Posterior cingulate gyrus (tissue), 11 donors: ENCODE measurements around the gene LCN15.

Source experiments
- DNase-seq, 10 donors: peaks; one replicate each; pipeline versions ENCODE4 v3.0.0 to v3.0.0-alpha.2; 2020 to 2021; ENCODE audit warnings: mixed read lengths in 3 of 10
- intact Hi-C: fragments of 100-400 bp; cut with DNase I; formaldehyde crosslinking; loops from one replicate; pipeline ENCODE4 v1.15.1; 2023

LCN15 gene

DNA sequence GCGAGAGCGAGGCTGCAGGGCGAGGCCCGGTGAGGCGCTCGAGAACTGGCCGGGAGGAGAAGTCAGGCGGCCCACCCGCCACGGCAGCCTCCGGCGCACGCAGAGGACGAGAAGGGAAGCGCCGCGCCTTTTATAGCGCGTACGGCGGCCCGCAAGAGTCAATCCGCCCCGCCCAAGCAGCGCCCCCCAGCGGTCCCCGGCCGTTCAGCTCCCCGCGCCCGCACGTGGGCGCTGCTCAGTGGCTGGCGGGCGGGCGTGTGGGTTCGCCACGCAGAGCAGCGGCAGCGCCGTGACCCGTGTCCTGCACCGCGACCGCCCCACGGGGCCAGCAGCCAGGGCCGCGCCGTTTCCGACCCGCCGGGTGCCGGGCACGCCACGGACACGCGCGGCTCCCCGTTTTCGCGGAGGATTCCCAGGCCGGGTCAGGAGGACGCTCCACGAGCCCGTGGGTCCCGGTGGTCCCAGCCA, 36.2 kb downstream of the LCN15 start:
- intact Hi-C loops, result no loop called here

DNA sequence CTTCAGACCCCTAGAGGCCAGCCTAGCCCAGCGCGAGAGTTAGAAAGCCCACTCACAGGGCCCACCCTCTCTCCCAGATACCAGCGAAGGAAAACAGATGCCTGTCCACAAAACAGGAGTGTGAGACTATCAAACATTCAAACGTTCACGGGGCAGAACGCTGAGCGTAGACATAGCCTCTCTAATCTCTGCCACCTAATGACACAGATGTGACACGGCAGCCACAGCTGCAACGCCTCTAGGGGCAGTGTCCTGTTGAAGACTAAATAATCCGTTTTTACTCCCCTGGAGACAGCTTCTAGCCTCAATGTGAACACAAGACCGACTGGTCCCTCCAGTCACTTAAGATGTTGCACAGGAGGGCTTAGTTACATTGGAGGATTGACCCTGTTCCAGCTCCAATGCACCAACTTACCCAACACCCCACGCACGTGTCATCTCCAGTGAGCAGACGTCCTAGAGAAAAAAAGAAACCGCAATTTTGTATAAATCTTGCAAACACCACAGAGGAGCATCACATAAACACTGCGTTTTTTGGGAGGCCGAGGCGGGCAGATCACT, 37.6 kb downstream of the LCN15 start:
- intact Hi-C loops, result no loop called here
- DNase-seq, result no peak

More for the DNA sequence above, 36.2 kb downstream of the LCN15 start:
- DNase-seq, result peak; percentile 79 to 97 (median 86)

DNA sequence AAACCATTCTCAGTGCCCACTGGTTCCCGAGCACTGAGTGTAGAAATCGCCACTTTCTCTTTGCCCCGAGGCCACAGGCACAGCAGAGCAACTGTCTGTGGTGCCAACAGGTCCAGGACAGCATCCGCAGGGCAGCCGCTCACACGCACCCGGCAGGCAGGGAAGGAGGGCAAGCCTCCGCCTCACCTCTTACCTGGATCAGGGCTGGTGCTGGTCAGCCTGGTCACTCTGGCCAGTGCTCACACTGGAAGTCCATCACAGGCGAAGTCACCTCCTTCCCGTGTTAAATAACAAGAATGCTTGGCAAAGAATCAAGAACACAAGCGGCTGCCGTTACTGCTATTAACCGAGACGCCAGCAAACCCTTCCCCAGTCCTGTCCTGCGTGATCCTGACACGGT, 38.2 kb downstream of the LCN15 start:
- no peak for DNase-seq
- intact Hi-C loops, result no loop called here

DNA sequence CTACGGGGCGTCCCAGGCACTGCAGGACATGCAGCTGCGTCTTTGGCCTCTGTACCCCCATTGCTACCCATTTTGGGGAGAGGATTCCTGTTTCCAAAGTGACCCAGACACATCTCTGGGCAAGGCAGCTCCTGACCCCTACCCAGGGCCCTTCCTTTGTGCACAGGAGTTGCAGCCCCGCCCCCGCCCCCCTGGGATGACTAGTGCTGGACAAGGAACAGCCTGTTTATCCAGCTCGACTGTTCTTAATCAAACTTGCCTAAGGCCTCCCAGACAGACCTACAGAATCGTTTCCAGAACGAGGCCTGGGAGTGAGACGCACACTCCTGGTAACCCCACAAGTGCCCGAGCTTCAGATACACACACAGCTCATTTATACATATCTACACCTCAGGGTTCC, 38.7 kb downstream of the LCN15 start:
- intact Hi-C loops, result no loop called here

DNA sequence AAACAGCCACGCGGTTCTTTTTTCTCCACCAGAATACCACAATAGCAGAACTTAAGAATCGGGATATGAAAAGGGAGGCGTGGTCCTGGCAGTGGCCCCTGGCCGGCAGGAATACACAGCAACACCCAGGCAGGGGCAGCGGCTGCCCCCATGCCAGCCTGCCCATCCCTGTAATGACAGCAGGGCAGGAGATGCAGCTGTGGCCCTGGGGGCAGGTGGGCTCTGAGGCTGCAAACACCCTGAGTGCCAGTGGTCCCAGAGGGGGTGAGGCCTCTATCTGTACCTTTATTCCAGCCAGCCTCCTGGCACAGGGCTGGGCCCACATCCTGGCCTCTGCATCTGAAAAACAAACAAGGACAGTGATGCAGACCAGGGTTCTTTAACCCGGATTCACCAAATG, 39.5 kb downstream of the LCN15 start:
- no peak for DNase-seq
- intact Hi-C loops, result no loop called here

More for the DNA sequence above, 38.7 kb downstream of the LCN15 start:
- DNase-seq, result no peak

DNA sequence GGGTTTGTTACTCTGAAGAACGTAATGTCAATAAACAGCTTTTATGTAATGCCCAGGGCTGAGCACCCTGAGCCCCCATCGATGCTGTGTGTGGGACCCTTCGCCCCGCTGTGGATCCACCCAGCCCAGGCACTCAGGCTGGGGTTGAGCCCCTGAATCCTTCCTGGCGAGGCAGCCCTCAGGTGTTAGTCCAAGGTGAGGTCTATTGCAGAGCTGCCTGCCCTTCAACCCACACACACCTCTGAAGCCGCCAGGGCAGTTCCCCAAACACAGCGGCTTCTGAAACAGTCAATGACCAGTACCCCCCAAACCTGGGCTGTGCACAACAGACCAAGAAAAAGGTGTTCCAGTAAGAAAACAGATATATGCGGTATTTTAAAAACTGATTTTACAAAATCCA, 40.3 kb downstream of the LCN15 start:
- intact Hi-C loops, result no loop called here
- DNase-seq, result no peak

DNA sequence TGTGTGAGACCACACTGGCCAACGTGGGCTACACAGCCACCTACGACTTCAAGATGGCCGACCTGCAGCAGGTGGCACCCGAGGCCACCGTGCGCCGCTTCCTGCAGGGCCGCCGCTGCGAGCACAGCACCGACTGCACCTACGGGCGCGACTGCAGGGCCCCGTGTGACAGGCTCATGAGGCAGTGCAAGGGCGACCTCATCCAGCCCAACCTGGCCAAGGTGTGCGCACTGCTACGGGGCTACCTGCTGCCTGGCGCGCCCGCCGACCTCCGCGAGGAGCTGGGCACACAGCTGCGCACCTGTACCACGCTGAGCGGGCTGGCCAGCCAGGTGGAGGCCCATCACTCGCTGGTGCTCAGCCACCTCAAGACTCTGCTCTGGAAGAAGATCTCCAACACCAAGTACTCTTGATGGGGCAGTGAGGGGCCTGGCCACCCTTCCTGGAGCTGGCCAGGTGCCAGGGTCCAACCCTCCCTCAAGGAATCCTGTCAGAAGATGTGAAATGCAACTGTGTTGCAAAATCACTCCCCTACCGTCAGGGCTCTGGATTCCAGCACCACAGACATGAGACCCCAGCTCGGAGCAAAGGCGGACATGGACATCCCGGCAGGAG, 40.8 kb downstream of the LCN15 start:
- no peak for DNase-seq
- intact Hi-C loops, result no loop called here

DNA sequence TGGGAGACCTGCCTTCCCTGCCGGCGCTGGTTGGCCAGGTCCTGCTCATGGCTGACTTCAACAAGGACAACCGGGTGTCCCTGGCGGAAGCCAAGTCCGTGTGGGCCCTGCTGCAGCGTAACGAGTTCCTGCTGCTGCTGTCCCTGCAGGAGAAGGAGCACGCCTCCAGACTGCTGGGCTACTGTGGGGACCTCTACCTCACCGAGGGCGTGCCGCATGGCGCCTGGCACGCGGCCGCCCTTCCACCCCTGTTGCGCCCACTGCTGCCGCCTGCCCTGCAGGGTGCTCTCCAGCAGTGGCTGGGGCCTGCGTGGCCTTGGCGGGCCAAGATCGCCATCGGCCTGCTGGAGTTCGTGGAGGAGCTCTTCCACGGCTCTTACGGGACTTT, 41.4 kb downstream of the LCN15 start:
- DNase-seq, result no peak
- intact Hi-C loops, result no loop called here

DNA sequence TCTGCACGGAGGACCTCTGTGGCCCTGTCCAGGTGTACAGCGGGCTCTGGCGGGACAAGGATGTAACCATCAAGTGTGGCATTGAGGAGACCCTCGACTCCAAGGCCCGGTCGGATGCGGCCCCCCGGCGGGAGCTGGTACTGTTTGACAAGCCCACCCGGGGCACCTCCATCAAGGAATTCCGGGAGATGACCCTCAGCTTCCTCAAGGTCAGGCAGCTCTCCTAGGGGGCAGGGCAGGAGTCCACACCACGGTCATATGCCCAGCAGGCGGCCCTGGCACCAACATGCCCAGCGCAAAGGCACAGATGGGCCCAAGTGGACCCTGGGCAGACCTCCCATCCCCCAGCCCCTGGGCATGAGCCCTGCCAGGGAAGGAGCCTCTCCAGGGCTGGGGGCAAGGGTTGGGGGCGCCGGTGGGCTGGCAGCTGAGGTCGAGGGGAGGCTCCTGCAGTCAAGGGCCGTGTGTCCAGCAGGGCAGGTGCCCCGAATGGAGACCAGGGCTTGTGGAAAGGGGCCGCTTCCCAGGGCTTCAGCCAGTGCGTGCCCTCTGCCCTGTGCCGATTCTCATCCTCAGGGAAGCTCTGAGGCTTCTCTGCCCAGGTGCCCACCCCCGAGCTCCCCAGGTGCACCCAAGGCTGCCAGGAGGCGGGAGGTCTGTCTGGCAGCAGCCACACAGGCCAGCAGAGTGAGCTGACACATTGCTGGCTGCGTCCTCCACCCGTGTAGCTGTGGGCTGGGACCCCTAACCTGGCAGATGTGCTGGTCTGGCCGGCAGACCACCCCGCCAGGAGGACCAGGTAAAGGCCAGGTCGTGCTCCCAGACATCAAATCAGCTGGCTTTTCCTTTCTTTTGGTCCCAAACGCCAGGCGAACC, 42.0 kb downstream of the LCN15 start:
- intact Hi-C loops, result no loop called here
- DNase-seq, result no peak

DNA sequence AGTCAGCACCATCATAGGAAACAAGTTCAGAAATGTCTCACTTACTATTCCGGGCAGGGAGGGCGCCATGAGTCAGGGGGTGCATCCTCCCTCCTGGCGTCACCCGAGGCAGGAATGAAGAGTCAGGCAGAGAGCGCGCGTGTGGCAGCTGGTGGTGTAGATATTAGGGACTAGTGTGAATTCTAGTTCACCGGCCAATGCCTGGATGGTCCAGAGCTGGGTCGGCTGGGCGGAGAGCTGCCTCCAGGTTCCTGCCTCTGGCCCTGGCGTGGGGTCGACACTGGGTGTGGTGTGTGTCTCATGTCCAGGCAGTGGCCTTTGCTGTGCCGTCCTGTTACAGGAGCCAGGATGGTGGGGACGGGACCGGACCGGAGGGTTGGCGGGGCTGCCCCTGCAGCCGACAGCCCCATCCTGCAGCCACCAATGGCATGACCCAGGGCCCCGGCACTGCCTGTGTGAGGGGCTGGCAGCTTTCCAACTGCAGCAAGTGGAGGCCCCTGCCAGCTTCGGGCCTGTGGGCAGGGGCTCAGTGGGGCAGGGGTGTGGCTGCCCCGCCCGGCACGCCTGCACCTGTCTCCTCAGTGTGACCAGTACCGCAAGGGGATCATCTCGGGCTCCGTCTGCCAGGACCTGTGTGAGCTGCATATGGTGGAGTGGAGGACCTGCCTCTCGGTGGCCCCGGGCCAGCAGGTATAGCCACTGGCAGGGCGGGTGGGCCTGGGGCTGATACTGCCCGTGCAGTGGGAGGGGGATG, 42.8 kb downstream of the LCN15 start:
- intact Hi-C loops, result no loop called here
- no peak for DNase-seq

DNA sequence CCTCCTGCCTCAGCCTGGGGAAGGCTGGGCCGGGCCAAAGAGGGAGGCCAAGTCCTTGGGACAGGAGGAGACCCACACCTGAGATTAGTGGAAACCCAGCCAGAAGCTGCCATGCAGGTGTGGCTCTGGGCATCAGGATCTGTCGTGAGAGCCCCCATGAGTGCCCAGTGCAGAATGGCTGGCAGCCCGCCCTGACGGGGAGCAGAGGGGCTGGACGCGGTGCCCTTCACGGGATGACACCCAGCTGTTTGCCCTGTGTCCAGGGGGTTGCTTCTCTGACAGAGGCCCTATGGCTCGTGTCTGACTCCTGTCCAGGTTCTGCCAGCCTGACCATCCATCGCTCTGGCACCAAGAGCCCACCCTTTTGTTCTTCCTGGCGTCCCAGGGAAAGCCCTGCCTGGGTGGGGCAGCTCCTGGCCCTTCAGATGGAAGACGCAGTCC, 43.4 kb downstream of the LCN15 start:
- intact Hi-C loops, result no loop called here
- no peak for DNase-seq

DNA sequence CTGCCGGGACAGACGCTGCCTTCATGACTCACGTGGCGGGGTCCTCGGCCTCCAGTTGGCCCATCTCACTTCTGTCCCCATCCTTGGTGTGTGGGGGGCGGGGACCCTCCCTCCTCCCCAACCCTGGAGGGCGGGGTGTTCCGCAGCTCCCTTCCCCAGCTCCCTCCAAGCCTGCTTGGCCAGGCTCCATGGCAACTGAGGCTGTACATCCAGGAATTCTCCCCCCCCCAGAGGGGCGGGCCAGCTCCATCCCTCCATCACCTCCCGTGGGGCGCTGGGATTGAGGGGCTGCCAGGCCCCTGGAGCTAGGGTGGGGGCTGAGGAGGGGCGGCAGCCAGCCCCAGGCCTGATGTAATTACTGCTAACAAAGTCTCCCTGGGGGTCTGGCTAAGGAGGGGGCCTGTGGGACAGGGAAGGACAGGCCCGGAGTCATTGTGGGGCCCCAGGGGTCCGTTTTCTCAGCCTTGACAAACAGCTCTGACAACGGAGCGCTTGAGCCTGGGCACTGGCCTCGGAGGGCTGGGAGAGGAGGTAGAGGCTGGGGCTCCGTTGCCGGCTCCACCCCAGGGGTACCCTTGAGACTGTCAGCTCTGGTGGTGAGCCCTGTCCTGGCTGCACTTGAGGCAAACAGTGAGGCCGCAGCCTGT, 43.9 kb downstream of the LCN15 start:
- intact Hi-C loops, result no loop called here
- no peak for DNase-seq

DNA sequence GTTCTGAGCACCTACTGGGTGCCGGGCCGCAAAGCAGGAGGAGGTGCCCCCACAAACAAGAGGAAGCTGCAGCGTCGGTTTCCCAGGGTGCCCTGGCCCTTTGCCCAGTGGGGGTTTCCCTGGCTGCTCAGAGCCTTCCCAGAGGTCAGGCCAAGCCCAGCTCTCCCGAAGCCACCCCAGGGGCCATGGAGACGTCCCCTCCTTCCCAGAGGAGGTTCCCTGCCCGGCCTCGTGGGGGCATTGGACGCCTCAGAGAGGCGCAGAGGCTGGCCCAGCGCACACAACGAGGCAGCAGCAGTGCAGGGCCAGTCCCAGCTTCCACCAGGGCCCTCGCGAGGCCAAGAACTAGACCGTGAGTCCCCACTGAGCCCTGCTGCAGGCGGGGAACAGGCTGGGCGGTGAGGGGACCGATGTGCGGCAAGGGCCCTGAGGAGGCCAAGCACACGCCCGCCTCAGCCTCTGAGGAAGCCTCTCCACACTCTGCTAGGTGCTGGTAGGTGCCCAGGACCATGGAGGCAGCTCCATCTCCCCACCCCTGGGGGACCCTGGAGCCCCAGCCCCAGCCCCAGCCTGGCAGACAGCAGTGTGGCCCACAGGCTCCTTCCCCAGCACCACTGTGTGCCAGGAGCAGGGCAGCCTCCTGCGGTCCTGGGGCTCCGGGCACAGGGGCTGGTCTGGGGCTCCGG, 45.0 kb downstream of the LCN15 start:
- DNase-seq, result no peak
- intact Hi-C loops, result no loop called here

DNA sequence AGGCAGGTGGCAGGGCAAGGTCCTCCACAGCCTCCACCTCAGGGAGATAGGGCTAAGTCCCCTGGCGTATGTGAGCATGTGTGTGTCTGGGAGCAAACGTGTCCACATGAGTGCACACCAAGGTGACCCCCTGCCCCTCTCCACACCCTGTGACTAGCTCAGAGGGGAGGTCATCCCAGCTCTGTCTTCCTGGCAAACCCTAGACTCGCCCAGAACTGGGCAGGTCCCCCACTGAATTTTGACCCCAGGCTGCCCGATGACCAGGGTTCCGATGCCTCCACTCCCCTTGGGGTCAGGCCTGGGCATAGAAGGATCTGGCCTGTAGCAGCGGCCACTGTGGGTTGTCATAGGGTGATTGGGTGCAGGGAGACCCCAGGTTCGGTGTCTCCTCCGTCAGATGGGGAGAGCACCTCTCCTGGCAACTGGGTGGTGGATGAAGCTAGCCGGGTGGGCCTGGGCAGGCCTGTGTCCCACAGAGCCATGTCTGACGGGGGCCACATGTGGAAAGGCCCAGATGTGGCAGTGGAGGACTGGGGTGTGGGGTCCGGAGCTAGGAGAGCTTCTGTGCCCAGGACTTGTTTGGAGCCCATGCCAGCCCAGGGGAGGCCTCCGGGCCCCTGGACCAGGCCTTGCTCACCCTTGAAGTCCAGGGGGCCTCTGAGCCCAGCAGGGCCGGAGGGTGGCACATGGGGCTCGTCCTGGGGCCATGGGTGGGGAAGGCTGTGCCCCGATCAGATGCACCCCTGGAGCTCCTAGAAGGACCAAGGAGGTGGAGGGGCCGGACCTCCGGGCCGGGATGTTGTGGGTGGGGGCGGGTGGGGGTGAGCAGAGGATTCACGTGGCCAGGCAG, 45.7 kb downstream of the LCN15 start:
- no peak for DNase-seq
- intact Hi-C loops, result no loop called here

DNA sequence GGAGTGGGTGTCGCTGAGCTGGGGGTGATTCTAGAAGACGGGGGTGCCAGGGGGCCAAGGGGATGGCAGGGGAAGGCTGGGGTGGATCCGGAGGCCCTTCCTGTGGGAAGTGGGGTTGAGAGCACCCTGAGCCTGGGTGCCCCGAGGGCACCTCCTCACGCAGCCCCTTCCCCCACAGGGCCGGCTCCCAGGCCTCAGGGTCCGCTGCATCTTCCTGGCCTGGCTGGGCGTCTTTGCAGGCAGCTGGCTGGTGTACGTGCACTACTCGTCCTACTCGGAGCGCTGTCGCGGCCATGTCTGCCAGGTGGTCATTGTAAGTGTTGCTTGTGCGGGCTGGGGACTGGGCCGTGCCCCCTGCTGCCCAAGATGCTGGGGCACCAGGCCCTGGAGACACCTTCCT, 46.9 kb downstream of the LCN15 start:
- no peak for DNase-seq
- intact Hi-C loops, result no loop called here

DNA sequence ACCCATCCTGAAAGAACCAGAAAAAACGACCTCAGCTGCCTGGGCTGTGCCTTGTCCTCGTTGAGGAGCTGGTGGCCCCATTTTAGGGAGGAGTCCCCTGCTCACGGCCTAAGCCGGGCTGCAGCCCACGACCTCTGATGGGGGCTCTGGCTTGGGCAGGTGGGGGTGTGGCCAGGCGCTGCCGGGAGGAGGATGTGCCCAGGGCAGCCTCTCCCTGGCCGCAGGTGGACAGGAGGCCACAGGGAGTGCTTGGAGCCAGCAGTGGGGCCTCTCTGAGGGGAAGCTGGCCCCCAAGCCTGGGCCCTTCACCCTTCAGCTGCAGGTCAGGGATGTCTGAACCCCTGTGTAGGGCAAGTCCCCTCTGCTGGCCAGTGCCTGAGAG, 49.4 kb downstream of the LCN15 start:
- no peak for DNase-seq
- intact Hi-C loops, result no loop called here

DNA sequence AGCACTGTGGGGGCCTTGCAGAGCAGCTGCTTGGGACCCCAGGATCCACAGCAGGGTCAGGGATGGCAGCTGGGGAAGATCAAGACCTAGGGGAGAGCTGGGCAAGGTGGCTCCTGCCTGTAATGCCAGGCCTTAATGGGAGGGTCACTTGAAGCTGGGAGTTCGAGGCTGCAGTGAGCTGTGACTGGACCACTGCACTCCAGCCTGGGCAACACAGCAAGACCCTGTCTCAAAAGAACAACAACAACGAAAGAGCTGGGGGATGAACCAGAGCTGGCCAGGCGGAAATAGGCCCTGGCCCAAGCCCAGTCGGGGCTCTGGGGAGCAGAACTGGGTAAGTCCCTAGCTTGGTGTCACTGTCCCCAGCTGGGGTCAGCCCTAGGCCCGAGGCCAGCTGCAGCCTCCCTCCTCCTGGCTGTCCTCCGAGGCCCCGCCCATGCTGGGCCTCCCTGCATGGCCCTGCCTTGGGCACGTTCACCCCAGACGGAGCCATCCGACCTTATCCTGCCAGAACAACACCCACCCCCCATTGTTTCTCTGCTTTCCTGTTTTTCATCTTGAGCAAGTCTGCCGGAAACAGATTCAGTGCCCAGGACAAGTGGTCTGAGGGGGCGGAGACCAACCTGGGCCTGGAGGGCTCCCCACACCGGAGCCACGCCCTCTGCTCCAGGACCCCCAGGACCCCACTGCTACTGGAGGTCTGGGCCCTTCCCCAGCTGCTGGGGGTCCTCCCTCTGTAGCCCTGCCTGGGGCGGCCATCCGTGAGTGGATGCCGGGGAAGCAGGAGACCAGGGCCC, 50.0 kb downstream of the LCN15 start:
- DNase-seq, result no peak
- intact Hi-C loops, result no loop called here

DNA sequence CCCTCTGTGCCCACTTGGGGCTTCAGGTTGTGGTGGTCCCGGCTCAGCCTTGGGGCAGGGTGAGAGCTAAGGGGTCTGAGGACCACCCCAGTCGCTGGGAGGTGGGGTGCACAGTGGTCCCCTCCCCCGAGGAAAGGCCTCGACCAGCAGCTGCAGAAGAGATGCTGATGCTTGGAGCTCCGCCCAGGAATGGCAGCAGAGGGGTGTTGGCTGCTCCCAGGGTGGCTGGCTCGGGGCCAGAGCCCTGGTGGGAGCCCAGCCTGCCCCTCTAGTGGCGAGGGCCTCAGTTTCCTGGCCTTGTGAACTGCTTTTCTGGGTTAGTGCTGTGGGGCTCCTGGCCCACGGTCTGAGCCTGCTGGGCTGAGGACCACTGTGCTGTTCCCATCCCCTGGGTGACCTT, 50.8 kb downstream of the LCN15 start:
- no peak for DNase-seq
- intact Hi-C loops, result no loop called here
